ENCODE data around the gene ARL6. TPM values are rescaled to one million over a fixed set of nuclear protein-coding genes. Genes with fewer than 3 reads are reported as not detected.

ARL6 gene
- total RNA-seq, 1 experiment from 2014 or later: 7.1 TPM

GRCh38 chr3:97744289-97744688 is 20.3 kb upstream of the ARL6 start:
- Histone ChIP-seq H2BK5ac (ENCODE audit: insufficient read length, low read length) (no peak overlapping the region), H3K56ac (ENCODE audit: insufficient read length, low read depth, low read length) (no peak overlapping the region), H3K23ac (ENCODE audit: insufficient read length, low read depth, low read length) (no peak overlapping the region), H3K23me2 (ENCODE audit: insufficient read length, low read depth, low read length, poor library complexity, severe bottlenecking) (no peaks in the 10 kb centered on the region), H3K79me2 (ENCODE audit: insufficient read depth, low read length) (no peaks in the 10 kb centered on the region), H2BK20ac (ENCODE audit: low read depth, low read length, poor library complexity, severe bottlenecking) (no peak overlapping the region), H3K27me3 (ENCODE audit: insufficient read depth, low read length) (no peaks in the 10 kb centered on the region), H2BK12ac (ENCODE audit: insufficient read length, low read depth, low read length) (no peak overlapping the region), H2AFZ (ENCODE audit: low read length) (no peak overlapping the region), H2AK5ac (ENCODE audit: insufficient read length, low read length) (no peak overlapping the region), H3K4me2 (ENCODE audit: insufficient read depth, insufficient read length, low read length) (no peak overlapping the region), H2BK120ac (ENCODE audit: low read depth, low read length, poor library complexity, severe bottlenecking) (no peak overlapping the region), H3K18ac (ENCODE audit: insufficient read length, low read depth, low read length) (no peak overlapping the region), H3K27ac (ENCODE audit: insufficient read length, low read depth, low read length) (no peak overlapping the region), H3K79me1 (ENCODE audit: insufficient read depth, low read depth, low read length, poor library complexity, severe bottlenecking) (no peaks in the 10 kb centered on the region), H4K8ac (replicated peaks; ENCODE audit: insufficient read length, low read depth, low read length) (no peak overlapping the region), H4K5ac (ENCODE audit: insufficient read length, low read depth, low read length) (no peak overlapping the region), H3T11ph (ENCODE audit: low read length) (no peak overlapping the region), H3K4me1 (ENCODE audit: insufficient read depth, low read length) (peaks cover 2% of the 10 kb centered on the region; the same call in 1 of the 2 replicates), H3K9ac (ENCODE audit: extremely low read depth, insufficient read length, low read length) (no peak overlapping the region), H2BK15ac (ENCODE audit: low read depth, low read length) (no peak overlapping the region), H3K9me3 (ENCODE audit: control insufficient read depth, low read depth, low read length) (no peaks in the 10 kb centered on the region), H3K4ac (ENCODE audit: low read depth, low read length) (no peak overlapping the region), H3K14ac (ENCODE audit: insufficient read depth, low read length) (no peak overlapping the region), H4K20me1 (ENCODE audit: control insufficient read depth, insufficient read depth, insufficient read length) (no peaks in the 10 kb centered on the region), H4K91ac (ENCODE audit: insufficient read length, low read depth, low read length) (no peak overlapping the region)
- H3K36me3 Mint-ChIP-seq (ENCODE audit: insufficient read depth in 1 of 3, low read depth in 3 of 3): no peaks in the 10 kb centered on the region
- no peaks in the 10 kb centered on the region for H3K9me3 Mint-ChIP-seq
- no peak overlapping the region for H3K4me3 Mint-ChIP-seq
- no peak overlapping the region for H3K27ac Mint-ChIP-seq
- no peak for DNase-seq
- H3K4me1 Mint-ChIP-seq: peaks cover 8 to 11% of the 10 kb centered on the region in 2 experiments
- no peaks in the 10 kb centered on the region for H3K27me3 Mint-ChIP-seq (ENCODE audit: low read depth)
- TF ChIP-seq CTCF (conservative IDR thresholded peaks at IDR 0.05): no peak
- WGBS (ENCODE audit: extremely low coverage, insufficient read length, low lambda C conversion rate): no CpG with 5 or more reads among the region's 3 CpGs
